ENCODE results near the gene HRH3.

The HRH3 gene

DNA sequence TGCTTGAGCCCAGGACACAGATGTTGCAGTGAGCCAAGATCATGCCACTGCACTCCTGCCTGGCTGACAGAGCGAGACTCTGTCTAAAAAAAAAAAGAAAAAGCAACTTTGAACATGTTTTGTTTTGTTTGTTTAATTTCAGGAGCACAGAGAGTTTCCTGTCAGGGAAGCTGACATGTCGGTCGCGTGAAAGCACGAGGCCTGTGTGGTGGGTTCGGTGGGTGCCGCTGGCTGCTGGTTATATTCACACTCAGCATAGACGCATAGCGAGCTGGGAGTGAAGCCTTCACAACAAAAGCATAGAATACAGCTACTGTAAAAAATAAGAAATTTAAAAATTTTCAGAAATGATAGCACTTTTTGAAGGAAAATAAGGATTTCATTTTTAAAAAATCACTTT, 22.8 kb downstream of the HRH3 start:
- DNase-seq, result no peak

DNA sequence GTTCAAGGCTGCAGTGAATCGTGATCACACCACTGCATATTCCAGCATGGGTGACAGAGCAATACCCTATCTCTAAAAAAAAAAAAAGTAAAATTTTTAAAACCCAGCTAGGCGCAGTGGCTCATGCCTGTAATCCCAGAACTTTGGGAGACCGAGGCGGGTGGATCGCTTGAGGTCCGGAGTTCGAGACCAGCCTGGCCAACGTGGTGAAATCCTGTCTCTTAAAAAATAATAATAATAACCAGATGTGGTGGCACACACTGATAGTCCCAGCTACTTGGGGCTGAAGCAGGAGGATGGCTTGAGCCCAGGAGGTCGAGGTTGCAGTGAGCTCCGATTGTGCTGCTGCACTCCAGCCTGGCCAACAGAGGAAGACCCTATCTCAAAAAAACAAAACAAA, 23.8 kb downstream of the HRH3 start:
- no peak for DNase-seq

DNA sequence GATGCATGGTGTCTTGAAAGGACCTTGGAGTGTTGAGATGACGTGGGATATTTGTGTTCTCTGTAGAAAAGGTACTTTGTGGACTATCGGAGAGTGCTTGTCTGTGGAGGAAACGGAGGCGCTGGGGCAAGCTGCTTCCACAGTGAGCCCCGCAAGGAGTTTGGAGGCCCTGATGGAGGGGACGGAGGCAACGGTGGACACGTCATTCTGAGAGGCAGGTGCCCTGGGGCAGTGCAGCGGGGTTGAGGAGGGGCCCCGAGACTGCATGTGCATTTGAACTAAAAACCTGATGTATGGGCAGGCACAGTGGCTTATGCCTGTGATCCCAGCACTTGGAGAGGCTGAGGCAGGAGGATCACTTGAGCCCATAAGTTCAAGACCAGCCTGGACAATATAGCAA, 24.3 kb downstream of the HRH3 start:
- no peak for DNase-seq

DNA sequence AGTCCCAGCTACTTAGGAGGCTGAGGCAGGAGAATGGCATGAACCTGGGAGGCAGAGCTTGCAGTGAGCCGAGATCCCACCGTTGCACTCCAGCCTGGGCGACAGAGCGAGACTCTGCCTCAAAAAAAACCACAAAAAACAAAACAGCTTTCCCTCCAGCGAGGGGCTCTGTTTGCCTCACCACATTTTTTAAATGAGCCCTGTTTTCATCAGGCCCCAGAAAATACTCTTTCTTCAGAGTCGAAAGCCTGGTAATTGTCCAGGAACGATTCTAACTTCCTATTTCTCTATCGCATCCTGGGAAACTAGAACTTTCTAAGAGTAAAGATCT, 25.0 kb downstream of the HRH3 start:
- no peak for DNase-seq

DNA sequence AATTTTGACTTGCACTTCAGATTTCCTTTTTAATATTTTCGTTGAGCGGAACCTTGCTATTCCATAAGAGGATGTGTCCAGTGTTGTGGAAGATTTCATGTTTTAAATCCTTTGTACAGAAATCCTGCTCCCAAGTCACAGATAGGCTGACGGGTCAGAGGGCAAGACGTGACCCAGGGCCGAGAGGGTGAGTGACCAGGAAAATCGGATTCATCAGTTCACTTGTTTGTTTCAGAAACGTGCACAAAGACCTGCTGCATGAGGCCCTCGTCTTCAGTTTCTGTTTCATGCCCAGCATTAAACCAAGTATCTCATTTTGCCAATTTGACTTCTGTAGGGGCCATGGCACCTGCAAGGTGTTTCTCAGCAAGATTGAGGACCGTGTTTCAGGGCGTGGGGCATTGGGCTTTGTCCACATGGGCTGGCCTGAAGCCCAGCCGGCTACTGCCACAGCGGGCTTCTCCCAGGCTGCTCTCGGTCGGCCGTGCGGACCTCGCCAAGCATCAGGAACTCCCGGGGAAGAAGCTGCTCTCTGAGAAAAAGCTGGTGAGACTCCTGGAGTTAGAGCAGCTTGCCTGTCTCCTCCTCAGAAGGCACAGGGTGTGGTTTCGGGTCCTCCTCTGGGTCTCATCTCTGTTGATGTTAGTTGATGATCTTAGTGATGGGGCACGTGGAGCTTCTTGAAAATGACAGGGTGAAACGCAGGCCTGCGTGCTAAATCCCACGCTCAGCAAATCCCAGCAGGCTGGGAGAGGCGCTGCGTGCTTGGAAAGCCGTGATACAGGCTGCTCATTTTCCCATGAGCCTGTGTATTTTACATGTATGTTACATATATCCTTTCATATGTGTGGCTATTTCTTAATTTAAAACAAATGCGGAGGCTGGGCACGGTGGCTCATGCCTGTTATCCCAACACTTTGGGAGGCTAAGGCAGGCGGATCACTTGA, 26.7 kb downstream of the HRH3 start:
- DNase-seq, result no peak

DNA sequence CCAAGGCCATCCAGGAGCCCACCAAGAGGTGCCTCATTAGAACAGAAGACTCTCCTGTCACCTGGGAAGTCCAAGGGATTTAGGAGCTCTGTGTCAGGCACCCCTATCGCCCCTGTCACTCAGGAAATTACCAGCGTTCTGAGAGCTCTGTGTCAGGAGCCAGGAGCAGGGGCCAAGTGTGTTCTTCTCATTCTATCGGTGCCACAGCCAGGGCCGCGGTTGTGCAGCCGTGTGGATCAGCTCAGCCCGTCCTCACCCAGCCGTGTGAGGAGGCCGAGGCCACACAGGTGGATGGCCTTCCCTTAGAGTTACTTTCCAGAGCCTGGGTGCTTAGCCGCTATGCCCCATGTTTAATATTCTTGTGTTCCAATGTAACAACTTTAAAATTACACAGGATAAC, 27.4 kb downstream of the HRH3 start:
- DNase-seq, result no peak

DNA sequence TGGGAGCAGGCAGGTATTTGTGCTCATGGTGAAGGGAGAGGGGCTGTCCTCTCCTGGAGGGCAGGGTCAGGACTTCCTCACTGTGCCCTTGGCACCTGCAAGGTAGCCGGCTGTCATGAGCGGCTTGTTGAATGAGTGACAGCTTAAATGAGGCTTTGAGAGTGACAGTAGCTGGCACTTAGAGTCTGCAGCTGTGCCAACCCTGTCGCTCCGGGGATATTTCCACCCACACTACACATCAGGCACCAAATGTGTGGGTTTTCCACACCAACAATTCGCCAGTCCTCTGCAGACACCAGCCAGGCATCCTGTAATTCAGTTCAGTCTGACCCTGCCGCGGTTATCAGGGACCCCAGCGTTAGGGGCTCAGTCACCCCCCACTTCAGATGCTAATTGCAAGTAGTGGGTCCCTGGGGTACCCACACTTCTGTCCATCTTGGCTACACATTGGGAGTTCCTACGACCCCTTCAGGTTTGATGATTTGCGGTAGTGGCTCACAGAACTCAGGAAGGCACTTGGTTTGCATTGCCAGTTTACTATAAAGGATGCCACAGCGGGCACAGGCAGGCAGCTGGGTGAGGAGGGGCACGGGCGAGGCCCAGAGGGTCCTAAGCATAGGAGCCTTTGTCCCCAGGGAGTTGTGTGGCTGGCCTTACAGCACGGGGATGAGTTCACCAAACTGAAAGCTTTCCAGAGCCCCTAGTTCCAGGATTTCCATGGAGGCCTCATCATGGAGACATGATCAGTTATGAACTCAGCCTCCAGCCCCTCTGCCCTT, 28.1 kb downstream of the HRH3 start:
- DNase-seq, result no peak

DNA sequence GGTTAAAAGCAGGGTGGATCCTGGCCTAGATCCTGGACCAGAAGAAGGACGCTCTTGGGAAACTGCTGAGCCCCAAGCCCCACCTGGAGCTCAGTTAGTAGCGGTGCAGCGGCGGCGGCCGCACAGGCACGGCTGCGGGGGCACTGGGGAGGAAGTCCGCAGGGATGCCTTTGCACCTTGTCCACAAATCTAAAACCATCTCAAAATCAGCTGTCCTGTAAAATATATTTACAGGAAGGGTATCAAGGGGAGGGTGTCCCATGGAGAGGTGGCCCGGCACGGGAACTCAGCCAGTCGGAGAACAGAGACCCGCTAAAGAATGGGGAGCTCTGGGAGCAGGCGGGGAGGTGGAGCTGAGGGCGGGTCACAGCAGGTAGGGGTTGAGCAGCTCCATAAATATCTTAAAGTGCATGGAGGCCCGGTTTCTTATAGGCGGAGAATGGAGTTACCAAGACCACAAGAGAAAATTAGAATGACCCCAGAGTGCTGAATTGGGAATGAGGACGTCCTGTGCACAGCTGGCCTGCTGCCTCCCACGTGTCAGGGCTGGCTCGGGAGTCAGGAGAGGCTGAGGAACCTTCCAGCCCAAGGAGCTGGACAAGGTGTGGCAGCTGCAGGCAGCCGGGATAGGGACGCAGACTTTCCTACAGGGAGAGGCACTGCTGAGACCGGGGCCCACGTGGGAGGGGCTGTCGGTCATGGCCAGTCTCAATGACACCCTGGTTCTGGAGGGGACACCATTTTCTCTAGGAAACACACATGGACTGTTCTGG, 29.3 kb downstream of the HRH3 start:
- no peak for DNase-seq

DNA sequence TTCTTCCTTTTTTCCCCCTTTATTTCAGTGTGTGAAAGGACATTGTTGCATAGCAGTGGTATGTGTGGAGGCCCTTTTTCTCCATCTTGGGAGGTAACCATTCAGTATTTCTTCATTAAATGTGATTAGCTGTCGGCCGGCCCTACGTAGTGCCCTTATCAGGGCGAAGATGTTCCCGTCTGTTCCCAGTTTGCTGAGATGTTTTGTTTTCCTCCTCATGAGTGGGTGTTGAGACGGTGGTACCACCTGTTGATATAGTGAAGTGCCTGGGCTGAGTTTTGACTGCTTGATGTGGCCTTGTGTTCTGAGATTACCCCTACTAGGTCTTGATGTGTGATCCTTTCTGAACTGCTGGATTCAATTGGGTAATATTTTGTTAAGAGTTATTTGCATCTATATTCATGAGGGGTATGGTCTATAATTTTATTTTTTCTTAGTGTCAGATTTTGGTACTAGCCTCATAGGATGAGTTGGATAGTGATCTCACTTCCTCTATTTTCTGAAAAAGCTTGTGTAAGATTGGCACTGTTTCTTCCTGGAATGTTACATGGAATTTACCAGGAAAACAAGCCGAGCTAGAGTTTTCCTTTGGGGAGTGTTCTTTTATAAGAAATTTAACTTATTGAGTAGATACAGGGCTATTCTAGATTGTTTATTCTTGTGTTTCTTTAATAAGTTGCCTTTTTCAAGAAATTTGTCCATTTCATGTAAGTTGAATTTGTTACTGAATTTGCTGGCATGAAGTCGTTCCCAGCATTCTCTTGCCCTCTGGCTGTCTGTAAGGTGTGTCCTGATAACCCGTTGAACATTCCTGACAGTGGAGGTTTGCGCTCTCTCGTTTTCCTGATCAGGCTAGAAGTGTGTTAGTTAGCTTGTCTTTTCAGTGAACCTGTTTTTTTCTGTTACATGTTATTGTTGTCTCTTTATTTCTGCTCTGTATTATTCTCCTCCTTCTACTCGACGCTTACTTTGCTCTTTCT, 32.9 kb downstream of the HRH3 start:
- no peak for DNase-seq

DNA sequence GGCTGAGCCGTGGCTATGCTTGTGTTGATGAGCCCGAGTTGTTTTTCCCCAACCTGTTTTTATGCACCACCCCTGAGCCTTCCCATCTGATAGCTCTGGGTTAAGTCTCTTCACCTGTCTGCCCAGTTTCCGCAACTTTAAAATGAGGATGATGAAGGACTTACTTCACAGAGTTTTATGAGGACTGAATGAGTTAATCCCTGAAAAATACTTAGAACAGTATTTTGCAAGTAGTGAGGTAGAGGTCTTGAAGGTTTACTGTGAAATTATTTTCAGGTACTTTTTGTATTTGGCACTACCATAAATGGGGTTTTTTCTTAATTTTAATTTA, 34.0 kb downstream of the HRH3 start:
- DNase-seq, result no peak

DNA sequence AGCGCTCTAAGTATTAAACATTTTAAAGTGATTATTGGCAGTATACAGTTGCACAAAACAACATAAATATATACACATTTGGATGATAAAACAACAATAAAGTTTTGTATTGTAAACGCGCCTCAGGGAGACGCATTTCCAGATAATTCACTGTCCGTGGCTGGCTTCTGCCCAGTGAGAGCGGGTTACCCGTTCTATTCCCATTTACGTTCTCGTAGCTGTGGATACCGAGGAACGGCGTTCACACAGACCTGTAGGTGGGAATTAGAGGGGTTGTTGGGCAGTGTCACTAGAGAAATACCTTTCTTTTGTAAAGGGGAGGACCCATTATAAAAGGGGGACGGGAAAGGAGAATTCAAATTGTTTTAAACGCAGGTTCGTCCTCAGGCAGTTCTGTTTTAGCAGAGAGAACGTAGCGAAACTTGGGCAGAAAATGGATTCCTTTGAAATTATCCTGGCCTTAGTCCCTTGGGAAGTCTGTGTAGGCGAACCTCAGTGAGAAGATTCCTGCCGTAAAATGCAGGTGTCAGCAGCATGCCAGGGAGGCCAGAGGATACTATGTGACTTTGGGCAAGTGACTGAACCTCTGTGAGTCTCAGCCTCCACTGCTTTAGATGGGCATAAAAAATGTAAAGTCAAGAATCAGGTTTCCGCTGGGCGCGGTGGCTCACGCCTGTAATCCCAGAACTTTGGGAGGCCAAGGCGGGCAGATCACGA, 36.5 kb downstream of the HRH3 start:
- DNase-seq, result no peak

DNA sequence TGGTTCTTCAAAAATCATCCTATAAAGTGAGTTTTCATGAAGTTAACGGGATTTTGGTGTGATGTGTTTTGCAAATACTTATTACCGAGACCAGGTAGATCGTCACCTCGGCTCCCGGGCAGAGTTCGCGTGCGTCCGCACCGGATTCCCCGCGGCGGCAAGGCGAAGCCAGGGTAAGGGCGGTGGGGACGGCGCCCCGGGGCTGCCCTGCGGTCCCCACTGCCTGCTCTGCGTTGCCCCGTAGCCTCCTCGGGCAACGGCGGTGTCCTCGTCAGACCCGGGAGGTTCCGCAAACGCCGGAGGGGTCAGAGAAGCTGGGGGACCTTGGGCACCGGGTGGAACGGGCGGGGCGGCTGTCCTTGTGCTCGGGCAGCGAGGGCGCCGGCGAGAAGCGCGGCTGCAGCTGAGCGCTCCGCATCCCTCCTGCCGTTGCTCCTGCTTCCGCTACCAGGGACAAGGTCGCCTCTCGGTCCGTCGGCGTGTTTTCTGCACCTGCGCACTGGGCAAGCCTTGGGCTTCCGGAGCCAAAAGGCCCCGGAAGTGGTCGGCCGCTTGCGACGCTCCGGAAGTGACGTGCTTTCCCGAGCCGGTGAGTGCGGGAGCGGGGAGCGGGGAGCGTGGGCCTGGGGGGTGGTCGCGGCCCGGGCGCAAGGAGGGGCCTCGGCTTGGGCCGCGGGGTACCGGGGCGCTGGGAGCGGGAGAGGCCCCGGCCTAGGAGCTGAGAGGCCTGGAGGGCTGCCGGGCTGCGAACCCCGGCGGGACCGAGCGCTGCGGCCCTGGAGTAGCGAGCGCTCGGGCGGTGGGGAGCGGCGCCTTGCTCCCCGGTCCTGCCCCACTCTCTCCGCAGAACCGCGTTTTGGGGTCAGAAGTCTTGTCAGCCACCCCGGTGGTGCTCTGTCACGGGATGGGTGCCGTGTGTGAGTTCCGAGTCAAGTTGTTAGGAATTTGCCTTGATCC, 37.3 kb downstream of the HRH3 start, which contains the start of gene MTG2:
Gene MTG2, plus strand, starts transcription at position 560 of the 957 bp plus-strand sequence. CDS start 10,393 bp downstream, outside the sequence.
- peak; percentile 99 for DNase-seq

DNA sequence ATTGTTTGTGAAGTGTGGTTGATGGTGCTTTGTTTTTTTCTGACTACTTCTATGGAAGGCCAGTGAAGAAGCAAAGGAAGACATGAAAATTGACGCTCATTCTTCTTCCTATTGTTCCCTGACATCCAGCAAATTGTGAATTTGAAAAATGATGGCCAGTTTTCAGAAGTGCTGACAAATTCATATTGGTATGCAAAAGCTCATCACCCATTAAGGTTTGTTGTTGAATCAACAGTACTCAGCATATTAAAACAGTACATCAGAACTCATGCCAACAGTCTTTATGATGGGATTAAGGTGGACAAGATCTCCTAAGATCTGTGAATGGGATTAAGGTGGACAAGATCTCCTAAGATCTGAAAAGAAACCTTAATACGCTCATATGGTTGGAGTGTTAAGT, 38.3 kb downstream of the HRH3 start:
- no peak for DNase-seq

DNA sequence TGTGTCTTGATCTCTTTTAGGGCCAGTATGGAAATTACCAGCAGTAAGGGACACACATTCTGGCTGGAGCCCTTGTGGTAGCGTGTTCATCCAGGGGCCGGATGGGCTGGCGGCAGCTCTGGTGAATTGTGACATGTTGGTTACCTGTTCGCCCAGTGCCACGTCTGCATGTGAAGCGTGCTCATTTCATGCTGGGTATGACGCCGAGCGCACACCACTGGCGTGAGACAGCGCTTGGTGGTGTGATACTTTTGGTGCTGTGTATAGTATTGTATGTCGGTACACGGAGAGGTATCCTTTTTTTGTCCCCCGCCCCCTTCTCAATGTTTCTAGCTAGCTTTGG, 40.9 kb downstream of the HRH3 start:
- DNase-seq, result no peak

DNA sequence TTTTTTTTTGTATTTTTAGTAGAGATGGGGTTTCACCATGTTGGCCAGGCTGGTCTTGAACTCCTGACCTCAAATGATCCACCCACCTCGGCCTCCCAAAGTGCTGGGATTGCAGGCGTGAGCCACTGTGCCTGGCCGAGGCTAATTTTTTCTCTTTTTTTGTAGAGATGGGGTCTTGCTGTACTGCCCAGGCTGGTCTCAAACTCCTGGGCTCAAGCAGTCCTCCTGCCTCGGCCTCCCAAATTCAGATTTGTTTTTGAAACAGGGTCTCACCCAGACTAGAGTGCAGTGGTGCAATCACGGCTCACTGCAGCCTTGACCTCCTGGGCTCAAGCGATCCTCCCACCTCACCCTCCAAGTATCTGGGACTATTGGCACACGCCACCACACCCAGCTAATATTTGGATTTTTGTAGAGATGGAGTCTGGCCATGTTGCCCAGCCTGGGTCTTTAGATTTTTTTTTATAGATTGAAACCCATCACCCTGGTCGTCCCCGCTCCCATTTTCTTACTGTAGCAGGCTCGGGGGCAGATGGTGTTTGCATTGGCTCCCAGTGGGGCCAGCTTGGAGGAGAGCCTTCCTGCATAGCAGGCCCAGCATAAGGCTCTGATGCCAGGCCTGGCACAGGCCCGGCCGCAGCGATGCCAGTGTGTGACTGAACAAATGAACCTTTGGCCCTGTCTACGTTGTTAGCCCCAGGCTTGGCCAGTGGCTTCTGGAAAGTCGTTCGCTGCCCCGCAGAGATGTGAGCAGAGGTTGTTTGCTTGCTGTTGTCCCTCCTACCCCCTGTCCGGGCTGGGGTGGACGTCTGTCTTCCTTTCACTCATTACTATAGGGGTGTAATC, 41.5 kb downstream of the HRH3 start:
- DNase-seq, result no peak

DNA sequence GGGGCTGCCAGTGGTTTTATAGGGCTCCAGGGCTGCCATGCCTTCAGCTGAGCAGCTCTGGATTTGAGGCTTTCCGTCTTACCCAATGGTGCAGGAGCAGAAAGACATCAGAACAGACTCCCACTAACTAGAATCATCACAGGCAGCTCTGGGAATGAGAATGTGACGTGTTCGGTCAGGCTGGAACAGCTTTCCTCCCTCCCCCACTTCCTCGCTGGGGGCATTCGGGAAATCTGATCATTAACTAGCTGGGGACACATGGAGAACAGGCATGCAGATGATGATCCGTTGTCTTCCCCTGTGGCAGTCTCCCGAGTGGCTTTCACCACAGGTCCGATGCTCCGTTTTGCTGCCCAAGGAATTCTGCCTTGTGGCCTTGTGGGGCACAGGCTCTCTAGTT, 42.8 kb downstream of the HRH3 start:
- no peak for DNase-seq

DNA sequence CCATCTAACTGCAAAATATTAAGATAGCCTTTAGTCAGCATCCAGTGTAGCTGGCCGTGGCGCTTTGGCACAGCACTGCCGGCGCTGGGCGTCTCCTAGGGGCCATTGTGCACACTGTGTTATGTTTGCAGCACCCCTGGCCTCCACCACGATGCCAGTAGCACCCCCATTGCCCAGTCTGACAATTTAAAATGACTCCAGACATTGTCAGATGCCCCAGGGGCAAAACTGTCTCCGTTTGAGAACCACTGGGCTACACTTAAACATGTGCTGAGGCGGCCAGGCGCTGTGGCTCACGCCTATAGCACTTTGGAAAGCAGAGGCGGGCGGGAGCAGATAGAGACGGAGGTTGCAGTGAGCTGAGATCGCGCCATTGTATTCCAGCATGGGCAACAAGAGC, 43.2 kb downstream of the HRH3 start:
- no peak for DNase-seq

DNA sequence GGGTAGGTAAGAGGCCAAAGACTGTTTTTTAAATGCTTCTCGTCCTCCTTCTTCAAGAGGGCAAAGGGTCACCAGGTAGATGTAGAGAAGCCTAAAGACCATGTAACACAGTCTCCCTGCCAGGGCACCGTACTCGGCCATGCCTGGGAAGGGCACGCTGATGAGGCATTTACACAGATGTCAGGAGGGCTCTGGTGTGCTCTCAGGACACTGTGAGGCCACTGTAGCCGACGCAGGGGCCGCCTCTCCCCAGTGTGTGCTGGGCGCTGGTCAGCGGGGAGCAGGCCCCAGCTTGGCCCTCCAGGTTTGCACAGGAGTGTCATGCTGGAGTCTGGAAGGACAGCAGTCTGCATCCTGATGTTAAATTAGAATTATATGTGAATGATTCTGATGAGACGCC, 44.4 kb downstream of the HRH3 start:
- no peak for DNase-seq

DNA sequence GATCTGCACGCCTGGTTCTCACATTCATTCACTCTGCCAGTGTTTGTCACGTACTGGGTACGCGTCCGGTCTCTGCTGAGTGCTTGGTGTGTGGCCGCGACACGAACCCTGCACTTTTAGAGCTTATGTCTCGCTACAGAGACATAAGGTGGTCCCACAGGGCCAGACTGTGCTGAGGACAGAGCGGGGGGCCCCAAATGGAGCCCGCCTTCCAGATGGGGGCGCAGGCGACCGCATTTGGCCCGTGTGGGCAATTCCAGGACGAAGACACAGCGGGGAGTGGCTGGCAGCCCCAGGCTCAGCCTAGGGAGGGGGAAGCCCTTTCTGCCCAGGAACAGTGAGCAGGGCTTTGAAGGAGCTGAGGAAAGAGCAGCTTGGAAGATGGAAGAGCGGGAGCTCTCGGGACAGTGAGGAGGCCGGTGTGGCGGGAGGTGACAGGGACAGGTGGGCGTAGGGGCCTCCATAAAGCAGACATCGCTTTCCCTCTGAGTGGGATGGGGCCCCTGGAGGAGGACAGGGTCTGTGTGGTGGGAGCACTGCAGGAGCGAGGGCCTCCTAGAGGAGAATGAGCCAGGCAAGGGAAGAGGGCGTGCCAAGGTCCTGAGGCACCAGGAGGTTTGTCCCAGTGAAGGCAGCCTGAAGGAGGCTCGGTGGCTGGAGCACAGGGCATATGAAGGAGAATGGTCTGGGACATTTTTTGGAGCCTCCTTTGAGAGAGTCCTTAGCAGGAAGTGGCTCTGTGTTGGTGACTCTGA, 45.0 kb downstream of the HRH3 start:
- DNase-seq, result no peak

Measured in 8988T (cell line).